ENCODE results near the gene CCDC57. TPM values are rescaled to one million over a fixed set of nuclear protein-coding genes. Genes with fewer than 3 reads are reported as not detected.

Gene CCDC57
- total and polyA plus RNA-seq, 9 of the 15 experiments (the other 6 are each of a cell fraction or from before 2014, with no cell fraction given) = 0.83 to 36.2 (median 13.6) TPM

GRCh38 chr17:82149401-82150099, 63.1 kb downstream of the CCDC57 start (continued):
- TF ChIP-seq CTCFL (IDR thresholded peaks at IDR 0.05; ENCODE audit: borderline replicate concordance, insufficient read depth, low read depth, low read length, poor library complexity, severe bottlenecking) (no peak), BRF2 (IDR thresholded peaks at IDR 0.05; ENCODE audit: borderline replicate concordance, insufficient read depth, insufficient read length) (no peak), ZNF408 (CRISPR knock-in tag; IDR thresholded peaks at IDR 0.05; ENCODE audit: low read depth) (no peak)

GRCh38 chr17:82148997-82149396, 63.6 kb downstream of the CCDC57 start:
- in situ Hi-C loops (cut with MboI) = no loop called here
- WGBS (ENCODE audit: insufficient coverage, low coverage, missing lambda C conversion rate) = no CpG with 5 or more reads among the region's 2 CpGs
- H3K9ac ChIP-seq (ENCODE audit: insufficient read depth in 1 of 2, low read depth in 2 of 2, low read length in 2 of 2) = no peak overlapping the region
- H3K27me3 ChIP-seq (ENCODE audit: control insufficient read depth in 2 of 2, insufficient read depth in 2 of 2, low read length in 2 of 2) = no peaks in the 10 kb centered on the region
- no peaks in the 10 kb centered on the region for H3K36me3 ChIP-seq (ENCODE audit: control insufficient read depth, insufficient read depth, low read length)
- H3K4me2 ChIP-seq (ENCODE audit: insufficient read depth, low read length) = no peak overlapping the region
- ChIA-PET CTCF (ENCODE audit: low intra/inter-chr PET ratio) (no interaction called here), POLR2A (interaction anchor here (0.6 kb wide), 1 partner anchor 70 kb away, joined by 3 read pairs; no protein-coding TSS in a partner anchor)
- DNase-seq (ENCODE audit: extremely low read depth in 1 of 4, low spot score in 3 of 4) = no peak
- BruUV-seq (replicated peaks) = no TSS peak
- H4K20me1 ChIP-seq (replicated peaks; ENCODE audit: control insufficient read depth, insufficient read depth, low read length) = no peaks in the 10 kb centered on the region
- intact Hi-C loops (cut with micrococcal nuclease) = no loop called here
- ATAC-seq = no peak
- H3K4me3 ChIP-seq = no peak overlapping the region
- no peak for FAIRE-seq
- peaks cover 0 to 22% of the 10 kb centered on the region in 2 experiments; a peak in 3 of 5 replicates for H3K4me1 ChIP-seq (replicated peaks in 1 of 2; ENCODE audit: control insufficient read depth in 2 of 2, insufficient read depth in 2 of 2, low read length in 2 of 2)
- no peak overlapping the region for H3K27ac ChIP-seq (ENCODE audit: extremely low read depth, low read depth, low read length)
- no peak overlapping the region for H2AFZ ChIP-seq (ENCODE audit: low read depth, low read length)
- 0 out of 2 replicates have a peak, but pooled peaks cover 3% of the 10 kb centered on the region for H3K9me3 ChIP-seq (replicated peaks; ENCODE audit: control insufficient read depth, insufficient read depth, low read depth, low read length)
- no peaks in the 10 kb centered on the region for H3K79me2 ChIP-seq (ENCODE audit: control insufficient read depth, insufficient read depth, low read length)
- TF ChIP-seq ZSCAN32 (CRISPR knock-in tag; IDR thresholded peaks at IDR 0.05) (no peak), HDGF (IDR thresholded peaks at IDR 0.05) (no peak), ZNF518B (CRISPR knock-in tag; IDR thresholded peaks at IDR 0.05) (no peak), SOX6 (IDR thresholded peaks at IDR 0.05) (no peak), ZNF197 (CRISPR knock-in tag; IDR thresholded peaks at IDR 0.05; ENCODE audit: low read depth) (no peak), EGR1 (conservative IDR thresholded peaks at IDR 0.05) (peak; percentile 53; the same call in 1 of the 2 replicates)
- H3K9me1 ChIP-seq (ENCODE audit: control insufficient read depth, insufficient read depth, low read length) = no peaks in the 10 kb centered on the region
